ENCODE results near the gene CACNB2. TPM values are rescaled to one million over a fixed set of nuclear protein-coding genes. Genes with fewer than 3 reads are reported as not detected.

The CACNB2 gene
- total and polyA plus RNA-seq, 8 donors: 4.9 to 11.1 (median 7.3) TPM

- Histone ChIP-seq H3K4me1 (peaks cover 0 to 6% (median 0%) of the 10 kb centered on the region in 3 donors), H3K4me3 (no peak overlapping the region), H3K36me3 (no peaks in the 10 kb centered on the region), H3K27ac (peak overlapping the region in 1 of 4 donors; percentile 0), H3K9me3 (no peaks in the 10 kb centered on the region), H3K27me3 (no peaks in the 10 kb centered on the region)
- DNase-seq: no peak
- TF ChIP-seq, protein P1, sequence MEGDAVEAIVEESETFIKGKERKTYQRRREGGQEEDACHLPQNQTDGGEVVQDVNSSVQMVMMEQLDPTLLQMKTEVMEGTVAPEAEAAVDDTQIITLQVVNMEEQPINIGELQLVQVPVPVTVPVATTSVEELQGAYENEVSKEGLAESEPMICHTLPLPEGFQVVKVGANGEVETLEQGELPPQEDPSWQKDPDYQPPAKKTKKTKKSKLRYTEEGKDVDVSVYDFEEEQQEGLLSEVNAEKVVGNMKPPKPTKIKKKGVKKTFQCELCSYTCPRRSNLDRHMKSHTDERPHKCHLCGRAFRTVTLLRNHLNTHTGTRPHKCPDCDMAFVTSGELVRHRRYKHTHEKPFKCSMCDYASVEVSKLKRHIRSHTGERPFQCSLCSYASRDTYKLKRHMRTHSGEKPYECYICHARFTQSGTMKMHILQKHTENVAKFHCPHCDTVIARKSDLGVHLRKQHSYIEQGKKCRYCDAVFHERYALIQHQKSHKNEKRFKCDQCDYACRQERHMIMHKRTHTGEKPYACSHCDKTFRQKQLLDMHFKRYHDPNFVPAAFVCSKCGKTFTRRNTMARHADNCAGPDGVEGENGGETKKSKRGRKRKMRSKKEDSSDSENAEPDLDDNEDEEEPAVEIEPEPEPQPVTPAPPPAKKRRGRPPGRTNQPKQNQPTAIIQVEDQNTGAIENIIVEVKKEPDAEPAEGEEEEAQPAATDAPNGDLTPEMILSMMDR (IDR thresholded peaks at IDR 0.05): no peak
- intact Hi-C loops (cut with DNase I): no loop called here
- 20 to 27% methylated on average over 12 of the region's 12 CpGs for WGBS, 2 donors
- peak; percentile 50 to 86 (median 71) for ATAC-seq
- no peak for FAIRE-seq
Measured at GRCh38 chr10:18473424-18474117, 333.3 kb downstream of the CACNB2 start.

GRCh38 chr10:18474118-18474455 is 333.9 kb downstream of the CACNB2 start:
- no peak for DNase-seq
- Histone ChIP-seq H3K9me3 (no peaks in the 10 kb centered on the region), H3K27me3 (no peaks in the 10 kb centered on the region), H3K4me3 (no peak overlapping the region), H3K27ac (peak overlapping the region in 1 of 4 donors; percentile 0), H3K4me1 (peaks cover 0 to 6% (median 0%) of the 10 kb centered on the region in 3 donors), H3K36me3 (no peaks in the 10 kb centered on the region)
- 84 to 85% methylated on average over 8 of the region's 8 CpGs for WGBS, 2 donors
- intact Hi-C loops (cut with DNase I): no loop called here
- no peak for ATAC-seq
- FAIRE-seq: no peak
- TF ChIP-seq, protein P1 (IDR thresholded peaks at IDR 0.05): no peak

GRCh38 chr10:18476076-18476647 is 335.9 kb downstream of the CACNB2 start:
- FAIRE-seq (no peak), ATAC-seq (no peak)
- no peaks in the 10 kb centered on the region for H3K9me3 ChIP-seq

DNA sequence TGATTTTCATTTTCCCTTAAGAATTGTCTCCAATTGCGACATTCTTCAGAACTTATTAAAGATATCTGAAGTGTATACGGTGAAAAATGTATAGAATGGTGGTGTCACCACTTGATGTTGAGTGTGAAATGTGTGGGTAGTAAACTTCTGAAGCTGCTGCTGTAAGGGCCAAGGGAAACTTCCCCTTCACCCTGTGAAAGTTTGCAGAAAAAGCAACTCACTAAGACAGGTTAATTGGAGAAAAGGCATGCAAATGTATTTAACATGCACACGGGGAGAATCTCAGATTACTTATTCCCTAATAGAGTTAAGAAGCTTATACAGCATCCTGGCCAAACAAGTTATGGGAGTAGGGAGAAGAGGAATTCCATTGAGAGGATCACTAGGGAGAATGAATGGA is 338.1 kb downstream of the CACNB2 start:
- Histone ChIP-seq H3K27ac (no peak overlapping the region), H3K9me3 (no peaks in the 10 kb centered on the region), H3K4me3 (no peak overlapping the region), H3K27me3 (no peaks in the 10 kb centered on the region), H3K4me1 (peaks cover 0 to 1% (median 0%) of the 10 kb centered on the region in 3 donors), H3K36me3 (no peaks in the 10 kb centered on the region)
- intact Hi-C loops (cut with DNase I): no loop called here
- DNase-seq: no peak
- ATAC-seq: no peak
- TF ChIP-seq, protein P1 (IDR thresholded peaks at IDR 0.05): no peak
- no peak for FAIRE-seq
- WGBS, 2 donors: 82 to 85% methylated on average over 3 of the region's 3 CpGs

More at GRCh38 chr10:18476076-18476647, 335.9 kb downstream of the CACNB2 start:
- DNase-seq: no peak
- peaks cover 0 to 6% (median 0%) of the 10 kb centered on the region in 3 donors for H3K4me1 ChIP-seq
- no peak overlapping the region for H3K4me3 ChIP-seq
- no peaks in the 10 kb centered on the region for H3K27me3 ChIP-seq
- H3K36me3 ChIP-seq: no peaks in the 10 kb centered on the region
- TF ChIP-seq, protein P1 (IDR thresholded peaks at IDR 0.05): no peak
- 96 to 98% methylated on average over 7 of the region's 7 CpGs for WGBS, 2 donors
- intact Hi-C loops (cut with DNase I): no loop called here
- no peak overlapping the region for H3K27ac ChIP-seq

DNA sequence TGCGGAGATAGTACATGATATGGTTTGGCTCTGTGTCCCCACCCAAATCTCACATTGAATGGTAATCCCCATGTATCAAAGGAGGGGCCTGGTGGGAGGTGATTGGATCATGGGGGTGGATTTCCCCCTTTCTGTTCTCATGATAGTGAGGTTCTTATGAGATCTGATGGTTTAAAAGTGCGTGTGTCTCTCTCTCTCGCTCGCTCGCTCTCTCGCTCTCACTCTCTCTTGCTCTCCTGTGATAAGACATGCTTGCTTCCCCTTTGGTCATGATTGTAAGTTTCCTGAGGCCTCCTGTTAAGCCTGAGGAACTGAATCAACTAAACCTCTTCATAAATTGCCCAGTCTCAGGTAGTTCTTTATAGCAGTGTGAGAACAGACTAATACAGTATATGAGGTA is 339.3 kb downstream of the CACNB2 start:
- WGBS, 2 donors: 97 to 98% methylated on average over 6 of the region's 6 CpGs

More for the DNA sequence above, 339.3 kb downstream of the CACNB2 start:
- intact Hi-C loops (cut with DNase I): no loop called here
- FAIRE-seq: no peak
- DNase-seq: no peak
- no peak for ATAC-seq
- no peaks in the 10 kb centered on the region for H3K36me3 ChIP-seq
- TF ChIP-seq, protein P1 (IDR thresholded peaks at IDR 0.05): no peak
- no peak overlapping the region for H3K27ac ChIP-seq
- H3K4me1 ChIP-seq: no peaks in the 10 kb centered on the region
- no peaks in the 10 kb centered on the region for H3K27me3 ChIP-seq
- no peak overlapping the region for H3K4me3 ChIP-seq
- H3K9me3 ChIP-seq: no peaks in the 10 kb centered on the region

Measured in pancreas (tissue), 10 donors.